ENCODE data around the gene GEMIN4.
A peak's percentile ranks its signal among the peaks of the same experiment; 100 is the strongest.

DNA sequence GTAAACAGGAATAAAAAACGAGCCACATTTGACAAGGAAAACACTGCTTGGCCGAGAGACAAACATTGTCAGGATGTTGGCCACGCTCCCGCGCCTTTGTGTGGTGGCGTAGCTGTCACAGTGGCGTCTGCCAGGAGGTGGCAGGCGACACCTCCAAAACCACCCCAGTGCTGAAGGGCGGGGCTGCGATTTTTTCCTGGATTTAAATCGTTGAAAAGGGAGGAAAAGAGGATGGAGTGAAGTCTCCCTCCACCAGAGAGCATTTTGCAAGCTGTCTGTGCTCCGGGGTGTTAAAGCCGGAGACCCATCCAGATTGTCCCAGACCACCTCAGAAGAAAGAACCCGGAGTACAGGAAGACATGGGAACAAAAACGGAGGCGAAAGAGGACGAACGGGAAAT, 42.8 kb upstream of the GEMIN4 start:
- TF ChIP-seq, protein P1, sequence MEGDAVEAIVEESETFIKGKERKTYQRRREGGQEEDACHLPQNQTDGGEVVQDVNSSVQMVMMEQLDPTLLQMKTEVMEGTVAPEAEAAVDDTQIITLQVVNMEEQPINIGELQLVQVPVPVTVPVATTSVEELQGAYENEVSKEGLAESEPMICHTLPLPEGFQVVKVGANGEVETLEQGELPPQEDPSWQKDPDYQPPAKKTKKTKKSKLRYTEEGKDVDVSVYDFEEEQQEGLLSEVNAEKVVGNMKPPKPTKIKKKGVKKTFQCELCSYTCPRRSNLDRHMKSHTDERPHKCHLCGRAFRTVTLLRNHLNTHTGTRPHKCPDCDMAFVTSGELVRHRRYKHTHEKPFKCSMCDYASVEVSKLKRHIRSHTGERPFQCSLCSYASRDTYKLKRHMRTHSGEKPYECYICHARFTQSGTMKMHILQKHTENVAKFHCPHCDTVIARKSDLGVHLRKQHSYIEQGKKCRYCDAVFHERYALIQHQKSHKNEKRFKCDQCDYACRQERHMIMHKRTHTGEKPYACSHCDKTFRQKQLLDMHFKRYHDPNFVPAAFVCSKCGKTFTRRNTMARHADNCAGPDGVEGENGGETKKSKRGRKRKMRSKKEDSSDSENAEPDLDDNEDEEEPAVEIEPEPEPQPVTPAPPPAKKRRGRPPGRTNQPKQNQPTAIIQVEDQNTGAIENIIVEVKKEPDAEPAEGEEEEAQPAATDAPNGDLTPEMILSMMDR (conservative IDR thresholded peaks at IDR 0.05 in 1 of 2, IDR thresholded peaks at IDR 0.05 in 1 of 2; ENCODE audit: low read depth in 1 of 2, low read length in 2 of 2), result peak; percentile 70 to 71
- no peak for TF ChIP-seq EZH2 (IDR thresholded peaks at IDR 0.05; ENCODE audit: low read length, missing control alignments)
